ENCODE data around the gene S100A7. TPM values are rescaled to one million over a fixed set of nuclear protein-coding genes. Genes with fewer than 3 reads are reported as not detected.

The S100A7 gene
- total RNA-seq, 1 donor from 2014 or later: not detected

DNA sequence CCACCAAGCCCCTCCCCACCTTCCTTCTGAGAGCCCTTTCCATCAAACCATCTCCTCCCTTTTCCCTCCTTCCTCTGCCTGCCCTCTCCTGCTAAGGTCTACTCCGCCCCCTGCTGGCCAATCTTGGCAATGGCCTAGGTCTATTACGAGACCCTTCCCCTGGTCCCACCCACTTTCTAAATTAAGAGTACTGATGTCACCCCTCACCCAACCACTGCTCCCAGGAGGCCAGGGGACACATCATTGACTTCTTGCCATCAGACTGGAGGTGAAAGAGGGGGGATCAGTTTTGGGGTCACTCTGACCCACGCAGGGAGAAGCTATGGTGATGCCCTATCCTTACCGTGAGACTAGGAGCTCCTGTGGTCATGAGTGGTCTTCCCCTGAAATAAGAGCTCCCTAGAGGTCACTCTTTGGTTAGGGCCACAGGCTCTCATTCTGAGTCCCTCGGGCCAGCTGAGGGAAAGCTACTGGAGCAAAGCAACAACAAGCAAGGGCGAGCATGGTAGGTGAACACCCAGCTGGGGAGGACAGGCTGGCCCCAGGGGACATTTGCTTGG is 34.6 kb upstream of the S100A7 start:
- intact Hi-C loops (cut with micrococcal nuclease): loop anchor here (5.0 kb wide), 1 partner anchor 143 kb away; no protein-coding TSS in a partner anchor

DNA sequence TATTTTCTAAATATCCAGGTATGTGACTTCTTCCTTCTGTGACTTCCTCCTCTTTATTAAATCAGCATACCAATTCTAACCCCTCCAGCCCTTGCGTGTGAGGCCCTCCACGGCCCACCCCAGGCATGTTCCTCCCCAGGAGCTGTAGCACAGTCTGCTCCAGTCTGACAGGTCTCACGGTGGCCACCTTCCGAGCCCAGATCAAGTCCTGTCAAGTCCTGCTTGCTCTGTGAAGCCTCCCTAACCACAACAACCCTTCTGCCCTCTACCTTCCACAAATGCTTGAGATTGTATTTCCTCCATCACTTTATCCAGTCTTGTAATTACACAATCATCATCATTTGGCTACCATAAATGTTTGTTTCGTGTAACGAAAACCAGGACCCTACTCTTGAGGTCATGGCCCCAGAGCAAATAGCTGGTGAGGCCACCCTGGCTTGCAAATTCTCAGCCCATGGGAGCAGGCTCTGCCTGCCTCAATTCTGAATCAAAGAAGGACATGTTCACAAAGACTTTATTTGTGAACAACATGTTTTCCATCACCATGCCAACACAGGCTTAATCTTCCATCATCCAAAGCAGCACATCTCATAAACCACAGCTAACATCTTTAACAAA is 33.0 kb upstream of the S100A7 start:
- Histone ChIP-seq H3K27ac (replicated peaks) (peak overlapping the region; percentile 81), H3K36me3 (no peaks in the 10 kb centered on the region), H3K9me3 (replicated peaks) (no peaks in the 10 kb centered on the region), H3K4me1 (peaks cover 23% of the 10 kb centered on the region), H3K27me3 (ENCODE audit: low read depth) (no peaks in the 10 kb centered on the region), H3K4me3 (no peak overlapping the region)
- no peak for DNase-seq
- TF ChIP-seq, protein P1, sequence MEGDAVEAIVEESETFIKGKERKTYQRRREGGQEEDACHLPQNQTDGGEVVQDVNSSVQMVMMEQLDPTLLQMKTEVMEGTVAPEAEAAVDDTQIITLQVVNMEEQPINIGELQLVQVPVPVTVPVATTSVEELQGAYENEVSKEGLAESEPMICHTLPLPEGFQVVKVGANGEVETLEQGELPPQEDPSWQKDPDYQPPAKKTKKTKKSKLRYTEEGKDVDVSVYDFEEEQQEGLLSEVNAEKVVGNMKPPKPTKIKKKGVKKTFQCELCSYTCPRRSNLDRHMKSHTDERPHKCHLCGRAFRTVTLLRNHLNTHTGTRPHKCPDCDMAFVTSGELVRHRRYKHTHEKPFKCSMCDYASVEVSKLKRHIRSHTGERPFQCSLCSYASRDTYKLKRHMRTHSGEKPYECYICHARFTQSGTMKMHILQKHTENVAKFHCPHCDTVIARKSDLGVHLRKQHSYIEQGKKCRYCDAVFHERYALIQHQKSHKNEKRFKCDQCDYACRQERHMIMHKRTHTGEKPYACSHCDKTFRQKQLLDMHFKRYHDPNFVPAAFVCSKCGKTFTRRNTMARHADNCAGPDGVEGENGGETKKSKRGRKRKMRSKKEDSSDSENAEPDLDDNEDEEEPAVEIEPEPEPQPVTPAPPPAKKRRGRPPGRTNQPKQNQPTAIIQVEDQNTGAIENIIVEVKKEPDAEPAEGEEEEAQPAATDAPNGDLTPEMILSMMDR (IDR thresholded peaks at IDR 0.05; ENCODE audit: borderline replicate concordance): no peak
- intact Hi-C loops (cut with micrococcal nuclease): no loop called here

More for the DNA sequence above, 34.6 kb upstream of the S100A7 start:
- H3K27me3 ChIP-seq (ENCODE audit: low read depth): no peaks in the 10 kb centered on the region
- H3K9me3 ChIP-seq (replicated peaks): no peaks in the 10 kb centered on the region
- peaks cover 12% of the 10 kb centered on the region for H3K4me1 ChIP-seq
- no peak overlapping the region for H3K27ac ChIP-seq (replicated peaks)
- no peaks in the 10 kb centered on the region for H3K36me3 ChIP-seq
- H3K4me3 ChIP-seq: no peak overlapping the region
- peak; percentile 68 for DNase-seq
- TF ChIP-seq, protein P1 (IDR thresholded peaks at IDR 0.05; ENCODE audit: borderline replicate concordance): peak; percentile 94

DNA sequence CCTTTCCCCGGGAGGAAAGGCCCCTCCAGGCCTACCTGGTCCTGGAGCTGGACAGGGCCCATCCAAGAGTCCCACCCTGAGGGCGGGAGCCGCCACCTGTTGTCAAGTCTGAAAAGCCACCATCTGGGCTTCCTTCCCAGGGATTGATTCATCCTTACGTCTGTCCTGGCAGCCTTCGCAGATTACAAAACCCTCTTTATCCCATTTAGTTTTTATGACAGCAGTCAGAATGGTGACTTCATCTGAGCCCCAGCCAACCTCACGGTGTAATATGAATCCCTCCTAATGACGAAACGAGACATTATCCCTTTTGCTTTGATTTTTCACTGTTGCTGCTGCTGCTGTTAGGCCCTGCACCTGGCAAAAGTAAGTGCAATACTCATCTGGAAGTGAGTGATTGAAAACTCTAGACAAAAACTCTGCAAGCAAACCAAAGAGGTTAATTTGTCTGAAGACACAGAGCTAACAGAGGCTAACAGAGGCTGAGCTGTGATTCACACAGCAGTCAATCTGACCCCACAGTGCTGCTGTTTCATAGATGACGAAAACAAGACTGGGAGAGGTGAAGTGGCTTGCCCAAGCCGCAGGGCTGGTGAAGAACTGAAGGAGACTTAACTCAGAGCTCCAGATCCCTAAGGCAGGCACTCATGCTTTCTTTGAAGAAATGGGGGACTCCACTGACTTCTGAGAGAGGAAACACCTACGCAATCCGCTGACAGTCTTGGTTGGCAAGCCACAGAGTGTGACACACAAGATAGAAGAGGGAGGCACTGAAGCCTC is 30.0 kb upstream of the S100A7 start:
- DNase-seq: peak; percentile 67
- TF ChIP-seq, protein P1 (IDR thresholded peaks at IDR 0.05; ENCODE audit: borderline replicate concordance): no peak
- H3K36me3 ChIP-seq: no peaks in the 10 kb centered on the region
- peaks cover 26% of the 10 kb centered on the region for H3K4me1 ChIP-seq
- intact Hi-C loops (cut with micrococcal nuclease): no loop called here
- H3K27me3 ChIP-seq (ENCODE audit: low read depth): no peaks in the 10 kb centered on the region
- peak overlapping the region; percentile 81 for H3K27ac ChIP-seq (replicated peaks)
- no peaks in the 10 kb centered on the region for H3K9me3 ChIP-seq (replicated peaks)
- H3K4me3 ChIP-seq: no peak overlapping the region

DNA sequence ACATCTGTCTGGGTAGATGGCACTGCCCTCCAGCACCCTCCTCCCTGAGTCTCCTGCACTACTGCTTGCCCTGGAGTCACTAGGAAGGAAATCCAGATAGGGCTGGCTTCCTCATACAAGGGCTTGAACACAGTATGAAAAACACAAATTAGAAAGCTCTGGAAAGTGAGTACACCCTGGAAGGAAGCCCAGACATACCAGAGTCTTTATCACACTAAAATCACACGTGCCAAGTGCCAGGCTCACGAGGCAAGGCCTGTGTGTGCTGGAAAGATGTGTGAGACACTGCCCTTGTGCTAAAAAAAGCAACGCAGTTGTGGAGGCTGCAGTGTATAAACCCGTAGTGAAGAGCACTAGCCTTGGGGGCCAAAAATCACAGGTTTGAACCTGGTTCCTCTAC is 28.3 kb upstream of the S100A7 start:
- Histone ChIP-seq H3K4me1 (peaks cover 21% of the 10 kb centered on the region), H3K27ac (replicated peaks) (peak overlapping the region; percentile 50), H3K27me3 (ENCODE audit: low read depth) (peaks cover 8% of the 10 kb centered on the region), H3K9me3 (replicated peaks) (no peaks in the 10 kb centered on the region), H3K4me3 (no peak overlapping the region), H3K36me3 (no peaks in the 10 kb centered on the region)
- intact Hi-C loops (cut with micrococcal nuclease): no loop called here
- TF ChIP-seq, protein P1 (IDR thresholded peaks at IDR 0.05; ENCODE audit: borderline replicate concordance): no peak
- no peak for DNase-seq

DNA sequence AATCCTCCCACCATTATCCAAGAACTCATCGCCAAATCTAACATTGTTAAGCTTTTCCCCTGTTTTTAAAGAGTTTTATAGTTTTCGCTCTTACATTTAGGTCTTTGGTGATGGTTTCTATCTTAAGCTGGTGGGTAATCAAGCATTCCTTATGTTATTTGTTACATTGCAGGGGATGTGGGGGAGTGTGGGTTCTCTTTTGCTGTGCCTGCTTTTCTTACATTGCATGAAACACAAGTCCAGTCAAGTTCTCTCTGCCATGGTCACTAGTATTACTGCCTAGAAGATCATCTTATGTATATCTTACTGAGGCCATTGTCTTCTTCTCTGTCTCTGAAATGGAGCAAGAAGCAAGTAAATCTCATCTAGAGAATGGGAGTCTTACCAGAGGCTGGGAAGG is 27.3 kb upstream of the S100A7 start:
- intact Hi-C loops (cut with micrococcal nuclease): no loop called here
- H3K4me3 ChIP-seq: no peak overlapping the region
- no peak overlapping the region for H3K27ac ChIP-seq (replicated peaks)
- TF ChIP-seq, protein P1 (IDR thresholded peaks at IDR 0.05; ENCODE audit: borderline replicate concordance): no peak
- no peak for DNase-seq
- no peaks in the 10 kb centered on the region for H3K36me3 ChIP-seq
- no peaks in the 10 kb centered on the region for H3K9me3 ChIP-seq (replicated peaks)
- peaks cover 21% of the 10 kb centered on the region for H3K4me1 ChIP-seq
- H3K27me3 ChIP-seq (ENCODE audit: low read depth): peaks cover 10% of the 10 kb centered on the region

Data from left ventricle myocardium inferior (tissue), 1 donor.